Spleen (tissue), 11 donors: ENCODE measurements around the gene MAP2K5. TPM values are rescaled to one million over a fixed set of nuclear protein-coding genes. Genes with fewer than 3 reads are reported as not detected.

Experiments
- DNase-seq: peaks from one replicate; pipeline ENCODE4 v3.0.0-alpha.2; 2020
- H3K27ac ChIP-seq, 8 donors: fragments of 200-600 bp; sonication (generic) in 7 of 8; 1 replicate in 4 of 8; 2 replicates in 4 of 8; pipeline versions ENCODE4 v1.5.0 to v1.8.0; 2016 to 2021; ENCODE audit warnings: inconsistent platforms in 4 of 8, mild to moderate bottlenecking in 4 of 8, moderate library complexity in 1 of 8
- H3K27me3 ChIP-seq, 7 donors: fragments of 200-600 bp; sonication (generic) in 6 of 7; replicated peaks in 1 of 7; 1 replicate in 4 of 7; 2 replicates in 3 of 7; pipeline versions ENCODE4 v1.5.0 to v1.8.0; 2016 to 2021; ENCODE audit warnings: inconsistent platforms in 3 of 7, mild to moderate bottlenecking in 1 of 7
- H3K36me3 ChIP-seq, 6 donors: fragments of 200-600 bp; sonication (generic) in 5 of 6; 1 replicate in 4 of 6; 2 replicates in 2 of 6; pipeline versions ENCODE4 v1.5.0 to v1.8.0; 2016 to 2021; ENCODE audit warnings: inconsistent platforms in 2 of 6
- H3K4me1 ChIP-seq, 6 donors: fragments of 200-600 bp; sonication (generic) in 5 of 6; 1 replicate in 3 of 6; 2 replicates in 3 of 6; pipeline versions ENCODE4 v1.5.0 to v1.8.0; 2016 to 2021; ENCODE audit warnings: inconsistent platforms in 3 of 6
- H3K4me3 ChIP-seq, 8 donors: fragments of 200-600 bp; sonication (generic) in 7 of 8; 1 replicate in 4 of 8; 2 replicates in 4 of 8; pipeline versions ENCODE4 v1.5.0 to v1.8.0; 2016 to 2021; ENCODE audit warnings: inconsistent platforms in 4 of 8, mild to moderate bottlenecking in 4 of 8, moderate library complexity in 2 of 8
- H3K9me3 ChIP-seq, 8 donors: fragments of 200-600 bp; sonication (generic) in 7 of 8; 1 replicate in 4 of 8; 2 replicates in 4 of 8; pipeline versions ENCODE4 v1.5.0 to v1.8.0; 2016 to 2021; ENCODE audit warnings: inconsistent platforms in 4 of 8
- CTCF ChIP-seq, 11 experiments: fragments of 200-600 bp in 7 of 11; fragments of 450-650 bp in 4 of 11; sonication (generic) in 4 of 11; IDR thresholded peaks in 8 of 11; conservative IDR thresholded peaks in 3 of 11; 1 replicate in 7 of 11; 2 replicates in 4 of 11; pipeline versions ENCODE4 v1.4.0 to v1.8.0; 2016 to 2021; ENCODE audit warnings: antibody characterized with exemption in 11 of 11, inconsistent platforms in 4 of 11, mild to moderate bottlenecking in 1 of 11
- POLR2A ChIP-seq, 3 donors: fragments of 450-650 bp; IDR thresholded peaks; one replicate each; pipeline ENCODE4 v1.5.1; 2017; ENCODE audit warnings: antibody characterized with exemption in 3 of 3, mild to moderate bottlenecking in 1 of 3
- POLR2AphosphoS5 ChIP-seq, 3 donors: sonication (generic); formaldehyde crosslinking; IDR thresholded peaks; one replicate each; pipeline ENCODE4 v1.5.1; 2017; ENCODE audit warnings: antibody characterized with exemption in 3 of 3
- WGBS, 5 donors: extraction: QIAGEN DNeasy Blood & Tissue Kit in 3 of 5; methylation state at CpG; one replicate each; pipeline versions ENCODE4 v1.1.5 to v1.1.7; 2013 to 2018; 5-methylcytosine and 5-hydroxymethylcytosine counted together
- intact Hi-C: fragments of 100-400 bp; cut with DNase I; formaldehyde crosslinking; loops from one replicate; pipeline ENCODE4 v1.15.0; 2023; ENCODE audit warnings: low total_unique reads
- polyA plus RNA-seq, 3 donors: library from polyadenylated mRNA; stranded (reverse); fragments of 200-250 nt; gene quantifications; one replicate each; pipeline ENCODE4 v1.2.1, GENCODE V29; 2013
- total RNA-seq, 7 donors: library from RNA; depleted of rRNA in 3 of 7; stranded (reverse); fragments of >200 nt in 3 of 7; fragmentation: NEBNext Ultra II Directional in 4 of 7; extraction: Animal tissue kit (Norgen Biotek cat#: 25700) in 4 of 7; gene quantifications; one replicate each; pipeline versions ENCODE4 v1.1.0 to v1.2.1, GENCODE V29; 2016 to 2021
- donor health status: healthy with polysubstance abuse.
- donor health status: DM: no; HTN: no; CAD: no; lungs with moderate emphysema.
- donor health status: DM: no; HTN: no; CAD: no.
- donor health status: Bipolar disorder and iron deficiency.
- donor health status: healthy.
- donor health status: DM: no; HTN: no; CAD: no.
- donor health status: DM: yes; HTN: yes; CAD: no.

Gene MAP2K5
- total and polyA plus RNA-seq, 10 donors, result 8.4 to 30.4 (median 14.6) TPM

GRCh38 chr15:67826717-67827561, 284.4 kb downstream of the MAP2K5 start:
- no peak overlapping the region for H3K27ac ChIP-seq
- peaks cover 41 to 100% (median 100%) of the 10 kb centered on the region in 7 donors for H3K27me3 ChIP-seq
- H3K36me3 ChIP-seq, result no peaks in the 10 kb centered on the region
- H3K9me3 ChIP-seq, result peaks cover 0 to 16% (median 0%) of the 10 kb centered on the region in 8 donors
- peaks cover 28 to 88% (median 80%) of the 10 kb centered on the region in 6 donors for H3K4me1 ChIP-seq
- no peak for TF ChIP-seq POLR2A (IDR thresholded peaks at IDR 0.05)
- no peak for TF ChIP-seq POLR2AphosphoS5 (IDR thresholded peaks at IDR 0.05)
- no peak for TF ChIP-seq CTCF (IDR thresholded peaks at IDR 0.05 in 8 of 11, conservative IDR thresholded peaks at IDR 0.05 in 3 of 11)
- H3K4me3 ChIP-seq, result peak overlapping the region in 4 of 8 donors; percentile 12 to 56 (median 17)
- intact Hi-C loops, result no loop called here
- DNase-seq, result peak; percentile 56
- 6 to 9% (median 7%) methylated on average over 18 to 88 of the region's 88 CpGs; no CpG with 5 or more reads in 1 of the 5 donors for WGBS, 5 donors

- TF ChIP-seq POLR2A (IDR thresholded peaks at IDR 0.05) (no peak), CTCF (IDR thresholded peaks at IDR 0.05 in 8 of 11, conservative IDR thresholded peaks at IDR 0.05 in 3 of 11) (no peak), POLR2AphosphoS5 (IDR thresholded peaks at IDR 0.05) (no peak)
- peak; percentile 59 for DNase-seq
- peaks cover 33 to 100% (median 100%) of the 10 kb centered on the region in 7 donors for H3K27me3 ChIP-seq
Observed at GRCh38 chr15:67827562-67828277, 285.2 kb downstream of the MAP2K5 start.

GRCh38 chr15:67828278-67828968, 285.9 kb downstream of the MAP2K5 start:
- intact Hi-C loops, result no loop called here
- TF ChIP-seq POLR2AphosphoS5 (IDR thresholded peaks at IDR 0.05) (no peak), CTCF (IDR thresholded peaks at IDR 0.05 in 8 of 11, conservative IDR thresholded peaks at IDR 0.05 in 3 of 11) (no peak), POLR2A (IDR thresholded peaks at IDR 0.05) (no peak)
- Histone ChIP-seq H3K36me3 (no peaks in the 10 kb centered on the region), H3K27me3 (peaks cover 31 to 100% (median 100%) of the 10 kb centered on the region in 7 donors), H3K27ac (no peak overlapping the region), H3K4me3 (peak overlapping the region in 5 of 8 donors; percentile 1 to 56 (median 12)), H3K4me1 (peaks cover 37 to 88% (median 79%) of the 10 kb centered on the region in 6 donors), H3K9me3 (peaks cover 0 to 16% (median 0%) of the 10 kb centered on the region in 8 donors)
- peak; percentile 48 for DNase-seq
- WGBS, 5 donors, result 4 to 11% (median 6%) methylated on average over 33 to 40 of the region's 40 CpGs

More at GRCh38 chr15:67827562-67828277, 285.2 kb downstream of the MAP2K5 start:
- 3 to 12% (median 6%) methylated on average over 6 to 91 of the region's 91 CpGs for WGBS, 5 donors
- intact Hi-C loops, result no loop called here
- H3K9me3 ChIP-seq, result peaks cover 0 to 16% (median 0%) of the 10 kb centered on the region in 8 donors
- peak overlapping the region in 6 of 8 donors; percentile 1 to 56 (median 14) for H3K4me3 ChIP-seq
- H3K4me1 ChIP-seq, result peaks cover 30 to 88% (median 78%) of the 10 kb centered on the region in 6 donors
- no peaks in the 10 kb centered on the region for H3K36me3 ChIP-seq
- H3K27ac ChIP-seq, result no peak overlapping the region
